Transverse colon (tissue), 4 donors: ENCODE data around the gene RGS6.

ENCODE experiments used
- CTCF ChIP-seq, 5 experiments: fragments of 200-600 bp in 3 of 5; fragments of 450-650 bp in 2 of 5; sonication (generic) in 3 of 5; IDR thresholded peaks; 1 replicate in 2 of 5; 2 replicates in 3 of 5; pipeline ENCODE4 v1.5.1; 2016 to 2017; ENCODE audit warnings: antibody characterized with exemption in 5 of 5, inconsistent platforms in 3 of 5, mild to moderate bottlenecking in 2 of 5, moderate library complexity in 1 of 5
- POLR2A ChIP-seq: fragments of 450-650 bp; IDR thresholded peaks from one replicate; pipeline ENCODE4 v1.6.1; 2016; ENCODE audit warnings: antibody characterized with exemption, mild to moderate bottlenecking, moderate library complexity
- POLR2AphosphoS5 ChIP-seq, 3 donors: sonication (generic); formaldehyde crosslinking; IDR thresholded peaks; one replicate each; pipeline ENCODE4 v1.6.1; 2016; ENCODE audit warnings: antibody characterized with exemption in 3 of 3

DNA sequence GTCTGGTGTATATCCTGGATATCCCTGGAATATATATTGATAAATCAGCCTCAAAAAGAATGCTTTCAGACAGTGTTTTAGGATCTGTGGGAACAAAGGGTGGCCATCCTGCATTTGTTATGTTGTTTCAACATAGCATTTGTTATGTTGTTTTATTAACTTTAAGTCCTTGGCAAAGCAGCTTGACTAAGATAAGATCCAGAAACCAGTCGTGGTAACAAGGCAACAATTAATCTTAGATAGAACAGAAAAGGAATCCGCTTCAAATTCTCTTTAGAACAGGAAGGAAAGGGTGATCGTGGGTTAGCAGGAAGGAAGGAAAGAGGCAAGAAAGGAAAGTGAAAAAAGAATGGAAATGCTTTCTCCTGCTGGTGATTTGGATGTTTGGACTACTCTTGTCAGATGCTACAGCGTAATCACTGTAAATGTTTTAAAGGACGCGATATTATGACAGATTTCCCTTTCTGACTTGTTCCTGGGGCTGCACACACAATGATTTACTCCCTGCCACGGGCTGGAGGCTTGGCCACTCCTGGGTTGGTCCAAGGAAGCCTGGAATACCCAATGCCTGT, 518.3 kb downstream of the RGS6 start:
- TF ChIP-seq CTCF (IDR thresholded peaks at IDR 0.05) = no peak
- peak in 2 of 3 donors; percentile 13 to 47 for TF ChIP-seq POLR2AphosphoS5 (IDR thresholded peaks at IDR 0.05)
- no peak for TF ChIP-seq POLR2A
